Fibroblast of villous mesenchyme (primary cell): ENCODE data around the gene OMA1. TPM values are rescaled to one million over a fixed set of nuclear protein-coding genes. Genes with fewer than 3 reads are reported as not detected.
"Not testable (repeated sequence)": the region's sequence is repeated elsewhere in the genome, so short reads cannot be mapped to it uniquely, and the experiment has no call there.

Source experiments
- DNase-seq: peaks from one replicate; pipeline ENCODE4 v3.0.0-alpha.2; 2010; ENCODE audit warnings: low read depth
- H3K4me3 ChIP-seq: 2 replicates; pipeline ENCODE4 v1.5.1; 2011; ENCODE audit warnings: low read depth, mild to moderate bottlenecking, low read length
- CTCF ChIP-seq: IDR thresholded peaks from 2 replicates; pipeline ENCODE4 v1.5.1; 2012; ENCODE audit warnings: low read depth, mild to moderate bottlenecking, low read length; ENCODE audit not compliant: insufficient read depth
- total RNA-seq: library from RNA; depleted of rRNA; stranded (reverse); fragments of >200 nt; gene quantifications from 2 replicates; pipeline ENCODE4 v1.2.3, GENCODE V29; 2012

OMA1 gene
- total RNA-seq, 1 donor: 26.8 TPM

- no peak for TF ChIP-seq CTCF
These were observed 22.4 kb upstream of the OMA1 start for GRCh38 chr1:58568911-58569310.

GRCh38 chr1:58568271-58568860, 21.8 kb upstream of the OMA1 start:
- no peak for TF ChIP-seq CTCF
- no peak overlapping the region for H3K4me3 ChIP-seq
- DNase-seq: no peak

More at GRCh38 chr1:58568911-58569310, 22.4 kb upstream of the OMA1 start:
- no peak for DNase-seq
- no peak overlapping the region for H3K4me3 ChIP-seq

- no peak for TF ChIP-seq CTCF
- DNase-seq: no peak
- no peak overlapping the region for H3K4me3 ChIP-seq
These were observed 19.8 kb upstream of the OMA1 start for GRCh38 chr1:58566339-58566738.

GRCh38 chr1:58563715-58564114, 17.2 kb upstream of the OMA1 start:
- not testable (repeated sequence) for DNase-seq

GRCh38 chr1:58561633-58562032, 15.1 kb upstream of the OMA1 start:
- DNase-seq: no peak
- TF ChIP-seq CTCF: no peak
- H3K4me3 ChIP-seq: no peak overlapping the region

More at GRCh38 chr1:58563715-58564114, 17.2 kb upstream of the OMA1 start:
- not testable (repeated sequence) for H3K4me3 ChIP-seq

GRCh38 chr1:58555393-58555792, 8.9 kb upstream of the OMA1 start:
- no peak for TF ChIP-seq CTCF
- H3K4me3 ChIP-seq: no peak overlapping the region
- DNase-seq: no peak

- TF ChIP-seq CTCF: no peak
- H3K4me3 ChIP-seq: no peak overlapping the region
- DNase-seq: no peak
These were observed 4.9 kb upstream of the OMA1 start for GRCh38 chr1:58551186-58552140.

GRCh38 chr1:58549291-58549690, 2.8 kb upstream of the OMA1 start:
- H3K4me3 ChIP-seq, DNase-seq: not testable (repeated sequence)
